ENCODE measurements around the gene ADGRA1.

DNA sequence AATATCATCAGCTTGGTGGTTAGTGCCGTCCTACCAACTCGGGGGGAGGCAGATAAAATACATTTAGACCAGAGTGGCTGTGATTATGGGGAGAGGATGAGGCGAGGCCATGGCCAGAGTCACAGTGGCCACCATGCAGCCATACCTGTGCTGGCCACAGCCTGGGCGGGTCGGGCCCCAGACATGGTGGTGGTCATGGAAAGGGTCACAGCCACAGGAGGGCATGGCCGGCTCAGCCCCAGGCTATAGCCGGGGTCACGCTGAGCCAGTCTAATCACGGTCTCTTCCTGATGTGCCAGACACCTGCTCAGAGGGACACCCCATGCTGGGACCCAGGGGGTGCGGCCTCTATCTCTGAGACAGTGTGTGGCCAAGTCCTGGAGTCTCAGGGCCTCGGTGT is 10.2 kb downstream of the ADGRA1 start:
- no peak for TF ChIP-seq POLR2A (IDR thresholded peaks at IDR 0.05)
- TF ChIP-seq, protein P1, sequence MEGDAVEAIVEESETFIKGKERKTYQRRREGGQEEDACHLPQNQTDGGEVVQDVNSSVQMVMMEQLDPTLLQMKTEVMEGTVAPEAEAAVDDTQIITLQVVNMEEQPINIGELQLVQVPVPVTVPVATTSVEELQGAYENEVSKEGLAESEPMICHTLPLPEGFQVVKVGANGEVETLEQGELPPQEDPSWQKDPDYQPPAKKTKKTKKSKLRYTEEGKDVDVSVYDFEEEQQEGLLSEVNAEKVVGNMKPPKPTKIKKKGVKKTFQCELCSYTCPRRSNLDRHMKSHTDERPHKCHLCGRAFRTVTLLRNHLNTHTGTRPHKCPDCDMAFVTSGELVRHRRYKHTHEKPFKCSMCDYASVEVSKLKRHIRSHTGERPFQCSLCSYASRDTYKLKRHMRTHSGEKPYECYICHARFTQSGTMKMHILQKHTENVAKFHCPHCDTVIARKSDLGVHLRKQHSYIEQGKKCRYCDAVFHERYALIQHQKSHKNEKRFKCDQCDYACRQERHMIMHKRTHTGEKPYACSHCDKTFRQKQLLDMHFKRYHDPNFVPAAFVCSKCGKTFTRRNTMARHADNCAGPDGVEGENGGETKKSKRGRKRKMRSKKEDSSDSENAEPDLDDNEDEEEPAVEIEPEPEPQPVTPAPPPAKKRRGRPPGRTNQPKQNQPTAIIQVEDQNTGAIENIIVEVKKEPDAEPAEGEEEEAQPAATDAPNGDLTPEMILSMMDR (IDR thresholded peaks at IDR 0.05): no peak
